Ascending aorta (tissue), 2 donors: ENCODE data around the gene SLC4A5. TPM values are rescaled to one million over a fixed set of nuclear protein-coding genes. Genes with fewer than 3 reads are reported as not detected.

Experiments
- DNase-seq, 2 donors: peaks; one replicate each; pipeline ENCODE4 v3.0.0-alpha.2; 2019; ENCODE audit warnings: low spot score in 2 of 2
- H3K27ac ChIP-seq, 2 donors: fragments of 200-600 bp; sonication (generic); one replicate each; pipeline ENCODE4 v1.5.1; 2016 to 2017; ENCODE audit warnings: mild to moderate bottlenecking in 1 of 2
- H3K27me3 ChIP-seq: fragments of 200-600 bp; sonication (generic); one replicate; pipeline ENCODE4 v1.5.1; 2017
- H3K36me3 ChIP-seq, 2 donors: fragments of 200-600 bp; sonication (generic); one replicate each; pipeline ENCODE4 v1.5.1; 2016
- H3K4me1 ChIP-seq, 2 donors: fragments of 200-600 bp; sonication (generic); one replicate each; pipeline ENCODE4 v1.5.1; 2016 to 2017; ENCODE audit warnings: mild to moderate bottlenecking in 1 of 2
- H3K4me3 ChIP-seq, 2 donors: fragments of 200-600 bp; sonication (generic); one replicate each; pipeline ENCODE4 v1.5.1; 2016 to 2017; ENCODE audit warnings: mild to moderate bottlenecking in 1 of 2
- H3K9me3 ChIP-seq, 2 donors: fragments of 200-600 bp; sonication (generic); one replicate each; pipeline ENCODE4 v1.5.1; 2016
- CTCF ChIP-seq, 3 experiments: fragments of 200-600 bp in 2 of 3; fragments of 450-650 bp in 1 of 3; sonication (generic) in 2 of 3; IDR thresholded peaks; one replicate each; pipeline ENCODE4 v1.5.1; 2016 to 2019; ENCODE audit warnings: antibody characterized with exemption in 3 of 3, mild to moderate bottlenecking in 1 of 3, moderate library complexity in 1 of 3
- intact Hi-C: fragments of 100-400 bp; cut with DNase I; formaldehyde crosslinking; loops from one replicate; pipeline ENCODE4 v1.15.1; 2023
- total RNA-seq: library from RNA; depleted of rRNA; stranded (reverse); fragments of >200 nt; gene quantifications from one replicate; pipeline ENCODE4 v1.1.0, GENCODE V29; 2016

The SLC4A5 gene
- total RNA-seq, 1 donor from 2014 or later, result 0.11 TPM

- Histone ChIP-seq H3K27ac (no peak overlapping the region), H3K36me3 (peaks cover 9 to 23% of the 10 kb centered on the region in 2 donors), H3K4me1 (no peaks in the 10 kb centered on the region), H3K9me3 (no peaks in the 10 kb centered on the region), H3K4me3 (no peak overlapping the region), H3K27me3 (no peaks in the 10 kb centered on the region)
- DNase-seq, result no peak
- intact Hi-C loops, result no loop called here
- no peak for TF ChIP-seq CTCF (IDR thresholded peaks at IDR 0.05)
Measured at GRCh38 chr2:74327199-74327598, 16.0 kb downstream of the SLC4A5 start.

- Histone ChIP-seq H3K27ac (no peak overlapping the region), H3K4me1 (no peaks in the 10 kb centered on the region), H3K4me3 (no peak overlapping the region), H3K36me3 (peaks cover 5 to 14% of the 10 kb centered on the region in 2 donors), H3K27me3 (no peaks in the 10 kb centered on the region), H3K9me3 (no peaks in the 10 kb centered on the region)
- no peak for TF ChIP-seq CTCF (IDR thresholded peaks at IDR 0.05)
- intact Hi-C loops, result no loop called here
- no peak for DNase-seq
Measured at GRCh38 chr2:74325815-74326214, 17.4 kb downstream of the SLC4A5 start.

GRCh38 chr2:74321737-74322136, 21.5 kb downstream of the SLC4A5 start:
- no peak for DNase-seq
- Histone ChIP-seq H3K36me3 (no peaks in the 10 kb centered on the region), H3K4me1 (peaks cover 0 to 5% of the 10 kb centered on the region in 2 donors), H3K4me3 (no peak overlapping the region), H3K9me3 (no peaks in the 10 kb centered on the region), H3K27ac (no peak overlapping the region), H3K27me3 (no peaks in the 10 kb centered on the region)
- no peak for TF ChIP-seq CTCF (IDR thresholded peaks at IDR 0.05)
- intact Hi-C loops, result no loop called here

GRCh38 chr2:74317701-74318100, 25.5 kb downstream of the SLC4A5 start:
- Histone ChIP-seq H3K36me3 (peaks cover 0 to 12% of the 10 kb centered on the region in 2 donors), H3K4me3 (no peak overlapping the region), H3K27me3 (no peaks in the 10 kb centered on the region), H3K9me3 (no peaks in the 10 kb centered on the region), H3K27ac (no peak overlapping the region), H3K4me1 (peaks cover 0 to 5% of the 10 kb centered on the region in 2 donors)
- DNase-seq, result no peak
- no peak for TF ChIP-seq CTCF (IDR thresholded peaks at IDR 0.05)
- intact Hi-C loops, result no loop called here

- Histone ChIP-seq H3K27ac (no peak overlapping the region), H3K9me3 (no peaks in the 10 kb centered on the region), H3K27me3 (no peaks in the 10 kb centered on the region), H3K4me3 (no peak overlapping the region), H3K4me1 (peaks cover 0 to 5% of the 10 kb centered on the region in 2 donors), H3K36me3 (peaks cover 0 to 12% of the 10 kb centered on the region in 2 donors)
- no peak for DNase-seq
- intact Hi-C loops, result no loop called here
- TF ChIP-seq CTCF (IDR thresholded peaks at IDR 0.05), result no peak
Measured at GRCh38 chr2:74316627-74317295, 26.5 kb downstream of the SLC4A5 start.
